Kidney epithelial cell (primary cell): ENCODE measurements around the gene MAPK13. TPM values are rescaled to one million over a fixed set of nuclear protein-coding genes. Genes with fewer than 3 reads are reported as not detected.

Experiments used
- DNase-seq: peaks from one replicate; pipeline ENCODE4 v3.0.0-alpha.2; 2010; ENCODE audit warnings: low read depth
- H3K27me3 ChIP-seq: 2 replicates; pipeline ENCODE4 v1.6.0; 2011; ENCODE audit warnings: low read length; ENCODE audit not compliant: control insufficient read depth, insufficient read depth
- H3K36me3 ChIP-seq: 2 replicates; pipeline ENCODE4 v1.5.1; 2011; ENCODE audit warnings: low read length; ENCODE audit not compliant: control insufficient read depth, insufficient read depth
- H3K4me3 ChIP-seq: 2 replicates; pipeline ENCODE4 v1.5.1; 2011; ENCODE audit warnings: low read depth, mild to moderate bottlenecking, control low read depth, low read length
- CTCF ChIP-seq: IDR thresholded peaks from 2 replicates; pipeline ENCODE4 v1.5.1; 2011; ENCODE audit warnings: mild to moderate bottlenecking, moderate library complexity, low read length, control low read depth, inconsistent platforms; ENCODE audit not compliant: insufficient read depth, poor library complexity, severe bottlenecking
- total RNA-seq: library from RNA; depleted of rRNA; stranded (reverse); fragments of >200 nt; gene quantifications from 2 replicates; pipeline ENCODE4 v1.2.3, GENCODE V29; 2015

MAPK13 gene
- total RNA-seq, 1 donor from 2014 or later = 51.3 TPM

GRCh38 chr6:36111526-36111925, 18.8 kb upstream of the MAPK13 start:
- no peak for DNase-seq
- no peak overlapping the region for H3K4me3 ChIP-seq
- peaks cover 4% of the 10 kb centered on the region for H3K36me3 ChIP-seq
- H3K27me3 ChIP-seq = no peaks in the 10 kb centered on the region
- no peak for TF ChIP-seq CTCF

- no peak for TF ChIP-seq CTCF
- Histone ChIP-seq H3K27me3 (no peaks in the 10 kb centered on the region), H3K36me3 (peaks cover 5% of the 10 kb centered on the region), H3K4me3 (no peak overlapping the region)
- no peak for DNase-seq
These were observed 17.3 kb upstream of the MAPK13 start for GRCh38 chr6:36113049-36113448.

GRCh38 chr6:36113703-36114102, 16.6 kb upstream of the MAPK13 start:
- no peak for DNase-seq
- no peak for TF ChIP-seq CTCF
- Histone ChIP-seq H3K27me3 (no peaks in the 10 kb centered on the region), H3K36me3 (peaks cover 3% of the 10 kb centered on the region), H3K4me3 (no peak overlapping the region)

GRCh38 chr6:36114798-36115408, 15.4 kb upstream of the MAPK13 start:
- Histone ChIP-seq H3K27me3 (no peaks in the 10 kb centered on the region), H3K4me3 (no peak overlapping the region), H3K36me3 (peaks cover 3% of the 10 kb centered on the region)
- no peak for TF ChIP-seq CTCF
- DNase-seq = no peak

- Histone ChIP-seq H3K36me3 (peaks cover 1% of the 10 kb centered on the region), H3K4me3 (no peak overlapping the region), H3K27me3 (no peaks in the 10 kb centered on the region)
- no peak for DNase-seq
- no peak for TF ChIP-seq CTCF
These were observed 14.9 kb upstream of the MAPK13 start for GRCh38 chr6:36115412-36115811.
